ENCODE measurements around the gene CTBP2. TPM values are rescaled to one million over a fixed set of nuclear protein-coding genes. Genes with fewer than 3 reads are reported as not detected.

CTBP2 gene
- total and polyA plus RNA-seq, 2 of the 13 experiments (the other 11 are each of a cell fraction or from before 2014, with no cell fraction given), result 0.08 TPM; not detected in 1

- TF ChIP-seq NFE2L2 (IDR thresholded peaks at IDR 0.05; ENCODE audit: low read length) (no peak), ZNF567 (CRISPR knock-in tag; IDR thresholded peaks at IDR 0.05; ENCODE audit: borderline replicate concordance) (no peak), TRAFD1 (CRISPR knock-in tag; IDR thresholded peaks at IDR 0.05; ENCODE audit: borderline replicate concordance) (no peak), ZNF329 (CRISPR knock-in tag; IDR thresholded peaks at IDR 0.05; ENCODE audit: low read depth) (no peak), RBAK (CRISPR knock-in tag; IDR thresholded peaks at IDR 0.05) (no peak), HNF4G (IDR thresholded peaks at IDR 0.05; ENCODE audit: borderline replicate concordance, low read depth, low read length) (no peak), HNF4G (CRISPR knock-in tag; IDR thresholded peaks at IDR 0.05; ENCODE audit: borderline replicate concordance, low read depth) (no peak), ZNF3 (CRISPR knock-in tag; IDR thresholded peaks at IDR 0.05) (no peak), NFE2L1 (CRISPR knock-in tag; IDR thresholded peaks at IDR 0.05; ENCODE audit: borderline replicate concordance) (no peak), USF2 (IDR thresholded peaks at IDR 0.05; ENCODE audit: low read depth, low read length) (no peak), USF2 (CRISPR knock-in tag; IDR thresholded peaks at IDR 0.05; ENCODE audit: borderline replicate concordance) (no peak), ZNF18 (CRISPR knock-in tag; IDR thresholded peaks at IDR 0.05; ENCODE audit: insufficient replicate concordance) (no peak), PHF5A (CRISPR knock-in tag; IDR thresholded peaks at IDR 0.05; ENCODE audit: low read depth, unreplicated experiment) (no peak), PPARG (CRISPR knock-in tag; conservative IDR thresholded peaks at IDR 0.05) (no peak), ZFY (CRISPR knock-in tag; IDR thresholded peaks at IDR 0.05) (no peak)
Observed at GRCh38 chr10:125203186-125203800, 42.9 kb upstream of the CTBP2 start (continued).

Measured in HepG2 (cell line).